GM23338 (cell line): ENCODE results near the gene UCKL1. TPM values are rescaled to one million over a fixed set of nuclear protein-coding genes. Genes with fewer than 3 reads are reported as not detected.

ENCODE experiments used
- ATAC-seq: fragments of 200-7000 bp; cut with Tn5 transposase; 3 replicates; pipeline ENCODE4 v1.9.1; 2020
- DNase-seq: peaks from one replicate; pipeline ENCODE4 v3.0.0-alpha.2; 2015; ENCODE audit warnings: low spot score
- H2AFZ ChIP-seq: fragments of 200-600 bp; sonication (generic); 2 replicates; pipeline ENCODE4 v1.8.0; 2016; ENCODE audit warnings: antibody characterized with exemption, mild to moderate bottlenecking, moderate library complexity
- H3F3A ChIP-seq: fragments of 200-600 bp; sonication (generic); replicated peaks from 2 replicates; pipeline ENCODE4 v1.8.0; 2017; ENCODE audit warnings: antibody characterized with exemption, mixed run types, low read depth
- H3K27ac ChIP-seq: fragments of 200-600 bp; sonication (generic); 2 replicates; pipeline ENCODE4 v1.6.1; 2016; ENCODE audit warnings: low read depth
- H3K27me3 ChIP-seq: fragments of 200-600 bp; sonication (generic); 2 replicates; pipeline ENCODE4 v1.8.0; 2016; ENCODE audit warnings: mild to moderate bottlenecking, mixed run types, moderate library complexity; ENCODE audit not compliant: insufficient read depth
- H3K36me3 ChIP-seq: fragments of 200-600 bp; sonication (generic); 2 replicates; pipeline ENCODE4 v1.8.0; 2016; ENCODE audit warnings: mild to moderate bottlenecking; ENCODE audit not compliant: insufficient read depth
- H3K4me1 ChIP-seq: fragments of 200-600 bp; sonication (generic); 2 replicates; pipeline ENCODE4 v1.8.0; 2016; ENCODE audit warnings: mild to moderate bottlenecking, moderate library complexity; ENCODE audit not compliant: insufficient read depth
- H3K4me2 ChIP-seq: fragments of 200-600 bp; sonication (generic); 2 replicates; pipeline ENCODE4 v1.7.1; 2017; ENCODE audit warnings: mixed run types
- H3K4me3 ChIP-seq: fragments of 200-600 bp; sonication (generic); 2 replicates; pipeline ENCODE4 v1.6.1; 2016; ENCODE audit warnings: mixed run types
- H3K79me2 ChIP-seq: fragments of 200-600 bp; sonication (generic); replicated peaks from 2 replicates; pipeline ENCODE4 v1.8.0; 2017; ENCODE audit warnings: mild to moderate bottlenecking; ENCODE audit not compliant: insufficient read depth
- H3K9me2 ChIP-seq: fragments of 200-600 bp; sonication (generic); 2 replicates; pipeline ENCODE4 v1.8.0; 2017; ENCODE audit not compliant: insufficient read depth
- H4K20me1 ChIP-seq: fragments of 200-600 bp; sonication (generic); replicated peaks from 2 replicates; pipeline ENCODE4 v1.8.0; 2017; ENCODE audit warnings: mild to moderate bottlenecking; ENCODE audit not compliant: insufficient read depth
- H3K27ac Mint-ChIP-seq: 2 replicates; pipeline ENCODE4 v1.8.0; 2020; ENCODE audit warnings: inconsistent platforms, mild to moderate bottlenecking, moderate library complexity, mixed read lengths
- H3K27me3 Mint-ChIP-seq: 3 replicates; pipeline ENCODE4 v1.8.0; 2022; ENCODE audit warnings: low read depth, mild to moderate bottlenecking, moderate library complexity, mixed read lengths, inconsistent platforms; ENCODE audit not compliant: insufficient read depth, poor library complexity
- H3K36me3 Mint-ChIP-seq: 3 replicates; pipeline ENCODE4 v1.8.0; 2021; ENCODE audit warnings: low read depth, mild to moderate bottlenecking, inconsistent platforms, moderate library complexity, mixed read lengths
- H3K4me1 Mint-ChIP-seq: 3 replicates; pipeline ENCODE4 v1.8.0; 2020; ENCODE audit warnings: mild to moderate bottlenecking, inconsistent platforms, mixed read lengths
- H3K4me3 Mint-ChIP-seq: 3 replicates; pipeline ENCODE4 v1.8.0; 2021; ENCODE audit warnings: moderate library complexity, mild to moderate bottlenecking, inconsistent platforms, mixed read lengths
- H3K9me3 Mint-ChIP-seq: 3 replicates; pipeline ENCODE4 v1.8.0; 2020; ENCODE audit warnings: moderate library complexity, mild to moderate bottlenecking, inconsistent platforms, mixed read lengths
- CREB1 ChIP-seq: fragments of 250-450 bp; sonication (Bioruptor Pico); IDR thresholded peaks from 2 replicates; pipeline ENCODE4 v1.5.0; 2020; ENCODE audit warnings: low read depth, mild to moderate bottlenecking, moderate library complexity
- EZH2 ChIP-seq: fragments of 200-600 bp; sonication (generic); IDR thresholded peaks from one replicate; pipeline ENCODE4 v1.8.0; 2017; ENCODE audit warnings: antibody characterized with exemption, mild to moderate bottlenecking, low read depth; ENCODE audit not compliant: unreplicated experiment
- EZH2phosphoT487 ChIP-seq: fragments of 200-600 bp; sonication (generic); IDR thresholded peaks from one replicate; pipeline ENCODE4 v1.8.1; 2018; ENCODE audit warnings: antibody characterized with exemption; ENCODE audit not compliant: unreplicated experiment
- JUNB ChIP-seq: IDR thresholded peaks from one replicate; pipeline ENCODE4 v1.6.1; 2016; ENCODE audit warnings: antibody characterized with exemption; ENCODE audit not compliant: unreplicated experiment
- NANOG ChIP-seq: IDR thresholded peaks from 2 replicates; pipeline ENCODE4 v1.6.1; 2016; ENCODE audit warnings: antibody characterized with exemption, borderline replicate concordance
- POLR2AphosphoS5 ChIP-seq: IDR thresholded peaks from 2 replicates; pipeline ENCODE4 v1.6.1; 2016; ENCODE audit warnings: antibody characterized with exemption, low read depth
- STAT1 ChIP-seq: IDR thresholded peaks from one replicate; pipeline ENCODE4 v1.6.1; 2016; ENCODE audit warnings: antibody characterized with exemption; ENCODE audit not compliant: unreplicated experiment
- ZNF114 ChIP-seq: fragments of 250-450 bp; sonication (Bioruptor Pico); IDR thresholded peaks from 2 replicates; pipeline ENCODE4 v1.5.0; 2020; ENCODE audit warnings: mild to moderate bottlenecking, moderate library complexity
- ZNF331 ChIP-seq: fragments of 250-450 bp; sonication (Bioruptor Pico); IDR thresholded peaks from 2 replicates; pipeline ENCODE4 v1.5.0; 2020; ENCODE audit warnings: low read depth, mild to moderate bottlenecking, moderate library complexity
- polyA plus RNA-seq: library from polyadenylated mRNA; unstranded; fragments of >200 nt; fragmentation: Nextera tagmentation; extraction: Ambion mirVana; gene quantifications from 2 replicates; pipeline ENCODE4 v1.2.1, GENCODE V29; 2016
- total RNA-seq: library from RNA; depleted of rRNA; stranded (reverse); fragments of >200 nt; shearing (Covaris generic); gene quantifications from 2 replicates; pipeline ENCODE4 v1.2.3, GENCODE V29; 2014
- TF ChIP-seq, protein P1 (sequence below): fragments of 250-450 bp; sonication (Bioruptor Pico); IDR thresholded peaks from 2 replicates; pipeline ENCODE4 v1.5.0; 2020; ENCODE audit warnings: mild to moderate bottlenecking, moderate library complexity
- TF ChIP-seq, protein P2 (sequence below): IDR thresholded peaks from one replicate; pipeline ENCODE4 v1.6.1; 2018; ENCODE audit warnings: antibody characterized with exemption; ENCODE audit not compliant: unreplicated experiment
- TF ChIP-seq, protein P3 (sequence below): IDR thresholded peaks from 2 replicates; pipeline ENCODE4 v1.6.1; 2016; ENCODE audit warnings: antibody characterized with exemption
- TF ChIP-seq, protein P4 (sequence below), 2 experiments: fragments of 200-600 bp in 1 of 2; sonication (generic) in 1 of 2; conservative IDR thresholded peaks; 2 replicates each; pipeline versions ENCODE4 v1.5.1 to v1.6.1; 2016 to 2017; ENCODE audit warnings: antibody characterized with exemption in 2 of 2, low read depth in 2 of 2, mild to moderate bottlenecking in 2 of 2, moderate library complexity in 1 of 2

Gene UCKL1
- total and polyA plus RNA-seq, 2 experiments from 2014 or later: 56.8 to 82.5 TPM

DNA sequence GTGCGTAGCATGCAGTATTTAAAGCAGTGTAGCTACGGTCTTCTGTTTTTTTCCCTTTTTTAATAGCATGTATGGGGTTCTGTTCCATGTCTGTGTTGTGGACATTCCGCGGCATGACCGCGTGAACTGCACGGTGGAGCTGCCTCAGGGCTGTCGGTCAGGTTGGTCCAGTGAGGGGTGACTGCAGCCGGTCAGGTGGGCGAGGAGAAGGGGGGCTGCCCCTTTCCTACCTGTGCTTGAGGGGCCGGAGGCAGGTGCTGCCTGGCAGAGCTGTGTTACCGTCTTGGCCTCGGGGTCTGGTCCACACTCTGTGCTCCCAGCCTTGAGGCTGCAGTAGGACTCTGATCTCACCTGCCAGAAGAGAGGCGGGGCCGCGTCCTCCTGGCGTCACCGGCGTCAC is 24.5 kb downstream of the UCKL1 start:
- H2AFZ ChIP-seq: no peak overlapping the region

More for the DNA sequence above, 24.5 kb downstream of the UCKL1 start:
- no peak overlapping the region for H3K4me3 ChIP-seq
- H3K79me2 ChIP-seq: peaks cover 3% of the 10 kb centered on the region; the same call in 1 of the 2 replicates
- Mint-ChIP-seq H3K27ac (no peak overlapping the region), H3K36me3 (peaks cover 50% of the 10 kb centered on the region), H3K9me3 (no peaks in the 10 kb centered on the region; the same call in 2 of the 3 replicates), H3K4me3 (no peak overlapping the region), H3K27me3 (peaks cover 2% of the 10 kb centered on the region), H3K4me1 (no peaks in the 10 kb centered on the region; the same call in 2 of the 3 replicates)
- no peaks in the 10 kb centered on the region for H3K4me1 ChIP-seq
- H4K20me1 ChIP-seq: no peaks in the 10 kb centered on the region; the same call in none of the 2 replicates
- H3F3A ChIP-seq: peaks cover 5% of the 10 kb centered on the region; the same call in 1 of the 2 replicates
- TF ChIP-seq, protein P1, sequence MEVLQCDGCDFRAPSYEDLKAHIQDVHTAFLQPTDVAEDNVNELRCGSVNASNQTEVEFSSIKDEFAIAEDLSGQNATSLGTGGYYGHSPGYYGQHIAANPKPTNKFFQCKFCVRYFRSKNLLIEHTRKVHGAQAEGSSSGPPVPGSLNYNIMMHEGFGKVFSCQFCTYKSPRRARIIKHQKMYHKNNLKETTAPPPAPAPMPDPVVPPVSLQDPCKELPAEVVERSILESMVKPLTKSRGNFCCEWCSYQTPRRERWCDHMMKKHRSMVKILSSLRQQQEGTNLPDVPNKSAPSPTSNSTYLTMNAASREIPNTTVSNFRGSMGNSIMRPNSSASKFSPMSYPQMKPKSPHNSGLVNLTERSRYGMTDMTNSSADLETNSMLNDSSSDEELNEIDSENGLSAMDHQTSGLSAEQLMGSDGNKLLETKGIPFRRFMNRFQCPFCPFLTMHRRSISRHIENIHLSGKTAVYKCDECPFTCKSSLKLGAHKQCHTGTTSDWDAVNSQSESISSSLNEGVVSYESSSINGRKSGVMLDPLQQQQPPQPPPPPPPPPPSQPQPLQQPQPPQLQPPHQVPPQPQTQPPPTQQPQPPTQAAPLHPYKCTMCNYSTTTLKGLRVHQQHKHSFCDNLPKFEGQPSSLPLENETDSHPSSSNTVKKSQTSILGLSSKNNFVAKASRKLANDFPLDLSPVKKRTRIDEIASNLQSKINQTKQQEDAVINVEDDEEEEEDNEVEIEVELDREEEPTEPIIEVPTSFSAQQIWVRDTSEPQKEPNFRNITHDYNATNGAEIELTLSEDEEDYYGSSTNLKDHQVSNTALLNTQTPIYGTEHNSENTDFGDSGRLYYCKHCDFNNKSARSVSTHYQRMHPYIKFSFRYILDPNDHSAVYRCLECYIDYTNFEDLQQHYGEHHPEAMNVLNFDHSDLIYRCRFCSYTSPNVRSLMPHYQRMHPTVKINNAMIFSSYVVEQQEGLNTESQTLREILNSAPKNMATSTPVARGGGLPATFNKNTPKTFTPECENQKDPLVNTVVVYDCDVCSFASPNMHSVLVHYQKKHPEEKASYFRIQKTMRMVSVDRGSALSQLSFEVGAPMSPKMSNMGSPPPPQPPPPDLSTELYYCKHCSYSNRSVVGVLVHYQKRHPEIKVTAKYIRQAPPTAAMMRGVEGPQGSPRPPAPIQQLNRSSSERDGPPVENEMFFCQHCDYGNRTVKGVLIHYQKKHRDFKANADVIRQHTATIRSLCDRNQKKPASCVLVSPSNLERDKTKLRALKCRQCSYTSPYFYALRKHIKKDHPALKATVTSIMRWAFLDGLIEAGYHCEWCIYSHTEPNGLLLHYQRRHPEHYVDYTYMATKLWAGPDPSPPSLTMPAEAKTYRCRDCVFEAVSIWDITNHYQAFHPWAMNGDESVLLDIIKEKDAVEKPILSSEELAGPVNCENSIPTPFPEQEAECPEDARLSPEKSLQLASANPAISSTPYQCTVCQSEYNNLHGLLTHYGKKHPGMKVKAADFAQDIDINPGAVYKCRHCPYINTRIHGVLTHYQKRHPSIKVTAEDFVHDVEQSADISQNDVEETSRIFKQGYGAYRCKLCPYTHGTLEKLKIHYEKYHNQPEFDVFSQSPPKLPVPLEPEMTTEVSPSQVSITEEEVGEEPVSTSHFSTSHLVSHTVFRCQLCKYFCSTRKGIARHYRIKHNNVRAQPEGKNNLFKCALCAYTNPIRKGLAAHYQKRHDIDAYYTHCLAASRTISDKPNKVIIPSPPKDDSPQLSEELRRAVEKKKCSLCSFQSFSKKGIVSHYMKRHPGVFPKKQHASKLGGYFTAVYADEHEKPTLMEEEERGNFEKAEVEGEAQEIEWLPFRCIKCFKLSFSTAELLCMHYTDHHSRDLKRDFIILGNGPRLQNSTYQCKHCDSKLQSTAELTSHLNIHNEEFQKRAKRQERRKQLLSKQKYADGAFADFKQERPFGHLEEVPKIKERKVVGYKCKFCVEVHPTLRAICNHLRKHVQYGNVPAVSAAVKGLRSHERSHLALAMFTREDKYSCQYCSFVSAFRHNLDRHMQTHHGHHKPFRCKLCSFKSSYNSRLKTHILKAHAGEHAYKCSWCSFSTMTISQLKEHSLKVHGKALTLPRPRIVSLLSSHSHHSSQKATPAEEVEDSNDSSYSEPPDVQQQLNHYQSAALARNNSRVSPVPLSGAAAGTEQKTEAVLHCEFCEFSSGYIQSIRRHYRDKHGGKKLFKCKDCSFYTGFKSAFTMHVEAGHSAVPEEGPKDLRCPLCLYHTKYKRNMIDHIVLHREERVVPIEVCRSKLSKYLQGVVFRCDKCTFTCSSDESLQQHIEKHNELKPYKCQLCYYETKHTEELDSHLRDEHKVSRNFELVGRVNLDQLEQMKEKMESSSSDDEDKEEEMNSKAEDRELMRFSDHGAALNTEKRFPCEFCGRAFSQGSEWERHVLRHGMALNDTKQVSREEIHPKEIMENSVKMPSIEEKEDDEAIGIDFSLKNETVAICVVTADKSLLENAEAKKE (CRISPR knock-in tag): no peak
- TF ChIP-seq, protein P2, sequence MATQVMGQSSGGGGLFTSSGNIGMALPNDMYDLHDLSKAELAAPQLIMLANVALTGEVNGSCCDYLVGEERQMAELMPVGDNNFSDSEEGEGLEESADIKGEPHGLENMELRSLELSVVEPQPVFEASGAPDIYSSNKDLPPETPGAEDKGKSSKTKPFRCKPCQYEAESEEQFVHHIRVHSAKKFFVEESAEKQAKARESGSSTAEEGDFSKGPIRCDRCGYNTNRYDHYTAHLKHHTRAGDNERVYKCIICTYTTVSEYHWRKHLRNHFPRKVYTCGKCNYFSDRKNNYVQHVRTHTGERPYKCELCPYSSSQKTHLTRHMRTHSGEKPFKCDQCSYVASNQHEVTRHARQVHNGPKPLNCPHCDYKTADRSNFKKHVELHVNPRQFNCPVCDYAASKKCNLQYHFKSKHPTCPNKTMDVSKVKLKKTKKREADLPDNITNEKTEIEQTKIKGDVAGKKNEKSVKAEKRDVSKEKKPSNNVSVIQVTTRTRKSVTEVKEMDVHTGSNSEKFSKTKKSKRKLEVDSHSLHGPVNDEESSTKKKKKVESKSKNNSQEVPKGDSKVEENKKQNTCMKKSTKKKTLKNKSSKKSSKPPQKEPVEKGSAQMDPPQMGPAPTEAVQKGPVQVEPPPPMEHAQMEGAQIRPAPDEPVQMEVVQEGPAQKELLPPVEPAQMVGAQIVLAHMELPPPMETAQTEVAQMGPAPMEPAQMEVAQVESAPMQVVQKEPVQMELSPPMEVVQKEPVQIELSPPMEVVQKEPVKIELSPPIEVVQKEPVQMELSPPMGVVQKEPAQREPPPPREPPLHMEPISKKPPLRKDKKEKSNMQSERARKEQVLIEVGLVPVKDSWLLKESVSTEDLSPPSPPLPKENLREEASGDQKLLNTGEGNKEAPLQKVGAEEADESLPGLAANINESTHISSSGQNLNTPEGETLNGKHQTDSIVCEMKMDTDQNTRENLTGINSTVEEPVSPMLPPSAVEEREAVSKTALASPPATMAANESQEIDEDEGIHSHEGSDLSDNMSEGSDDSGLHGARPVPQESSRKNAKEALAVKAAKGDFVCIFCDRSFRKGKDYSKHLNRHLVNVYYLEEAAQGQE: no peak
- TF ChIP-seq EZH2phosphoT487 (no peak), ZNF114 (CRISPR knock-in tag) (no peak), POLR2AphosphoS5 (no peak), STAT1 (no peak), ZNF331 (no peak), EZH2 (no peak), NANOG (no peak), CREB1 (CRISPR knock-in tag) (no peak), JUNB (no peak)
- TF ChIP-seq, protein P3, sequence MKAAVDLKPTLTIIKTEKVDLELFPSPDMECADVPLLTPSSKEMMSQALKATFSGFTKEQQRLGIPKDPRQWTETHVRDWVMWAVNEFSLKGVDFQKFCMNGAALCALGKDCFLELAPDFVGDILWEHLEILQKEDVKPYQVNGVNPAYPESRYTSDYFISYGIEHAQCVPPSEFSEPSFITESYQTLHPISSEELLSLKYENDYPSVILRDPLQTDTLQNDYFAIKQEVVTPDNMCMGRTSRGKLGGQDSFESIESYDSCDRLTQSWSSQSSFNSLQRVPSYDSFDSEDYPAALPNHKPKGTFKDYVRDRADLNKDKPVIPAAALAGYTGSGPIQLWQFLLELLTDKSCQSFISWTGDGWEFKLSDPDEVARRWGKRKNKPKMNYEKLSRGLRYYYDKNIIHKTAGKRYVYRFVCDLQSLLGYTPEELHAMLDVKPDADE: no peak
- TF ChIP-seq, protein P4, sequence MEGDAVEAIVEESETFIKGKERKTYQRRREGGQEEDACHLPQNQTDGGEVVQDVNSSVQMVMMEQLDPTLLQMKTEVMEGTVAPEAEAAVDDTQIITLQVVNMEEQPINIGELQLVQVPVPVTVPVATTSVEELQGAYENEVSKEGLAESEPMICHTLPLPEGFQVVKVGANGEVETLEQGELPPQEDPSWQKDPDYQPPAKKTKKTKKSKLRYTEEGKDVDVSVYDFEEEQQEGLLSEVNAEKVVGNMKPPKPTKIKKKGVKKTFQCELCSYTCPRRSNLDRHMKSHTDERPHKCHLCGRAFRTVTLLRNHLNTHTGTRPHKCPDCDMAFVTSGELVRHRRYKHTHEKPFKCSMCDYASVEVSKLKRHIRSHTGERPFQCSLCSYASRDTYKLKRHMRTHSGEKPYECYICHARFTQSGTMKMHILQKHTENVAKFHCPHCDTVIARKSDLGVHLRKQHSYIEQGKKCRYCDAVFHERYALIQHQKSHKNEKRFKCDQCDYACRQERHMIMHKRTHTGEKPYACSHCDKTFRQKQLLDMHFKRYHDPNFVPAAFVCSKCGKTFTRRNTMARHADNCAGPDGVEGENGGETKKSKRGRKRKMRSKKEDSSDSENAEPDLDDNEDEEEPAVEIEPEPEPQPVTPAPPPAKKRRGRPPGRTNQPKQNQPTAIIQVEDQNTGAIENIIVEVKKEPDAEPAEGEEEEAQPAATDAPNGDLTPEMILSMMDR (conservative IDR thresholded peaks at IDR 0.05; ENCODE audit: low read depth in 2 of 2): no peak
- no peak for DNase-seq
- H3K27me3 ChIP-seq: no peaks in the 10 kb centered on the region
- no peak overlapping the region for H3K4me2 ChIP-seq
- H3K9me2 ChIP-seq: no peaks in the 10 kb centered on the region
- no peak overlapping the region for H3K27ac ChIP-seq
- ATAC-seq: no peak
- peaks cover 4% of the 10 kb centered on the region; the same call in 1 of the 2 replicates for H3K36me3 ChIP-seq
